ENCODE measurements around the gene FUNDC1.

The FUNDC1 gene

GRCh38 chrX:44474410-44474809, 68.2 kb downstream of the FUNDC1 start:
- no peak for DNase-seq
